HEK293 (cell line): Measurements from ENCODE around the gene SERPINB3.

Experiments
- IKZF3 ChIP-seq: fragments of 450-650 bp; IDR thresholded peaks from 2 replicates; pipeline ENCODE4 v1.5.0; 2018; ENCODE audit warnings: missing biosample characterization, mild to moderate bottlenecking, missing genetic modification characterization, moderate library complexity
- MZF1 ChIP-seq: fragments of 450-650 bp; formaldehyde crosslinking; IDR thresholded peaks from 2 replicates; pipeline ENCODE4 v1.5.1; 2017; ENCODE audit warnings: missing biosample characterization, missing genetic modification characterization, borderline replicate concordance
- YY1 ChIP-seq: fragments of 450-650 bp; formaldehyde crosslinking; IDR thresholded peaks from 2 replicates; pipeline ENCODE4 v1.5.1; 2018; ENCODE audit warnings: missing biosample characterization, missing genetic modification characterization
- ZNF146 ChIP-seq: fragments of 450-650 bp; formaldehyde crosslinking; IDR thresholded peaks from 2 replicates; pipeline ENCODE4 v1.5.1; 2016; ENCODE audit warnings: missing biosample characterization, missing genetic modification characterization
- ZNF23 ChIP-seq: fragments of 450-650 bp; formaldehyde crosslinking; IDR thresholded peaks from 2 replicates; pipeline ENCODE4 v1.5.1; 2016; ENCODE audit warnings: missing biosample characterization, missing genetic modification characterization, borderline replicate concordance
- ZNF362 ChIP-seq: fragments of 450-650 bp; formaldehyde crosslinking; IDR thresholded peaks from 2 replicates; pipeline ENCODE4 v1.5.1; 2016; ENCODE audit warnings: missing biosample characterization, missing genetic modification characterization
- ZNF394 ChIP-seq: fragments of 450-650 bp; formaldehyde crosslinking; IDR thresholded peaks from 2 replicates; pipeline ENCODE4 v1.5.1; 2016; ENCODE audit warnings: missing biosample characterization, missing genetic modification characterization, mild to moderate bottlenecking, moderate library complexity, borderline replicate concordance
- ZNF560 ChIP-seq: fragments of 450-650 bp; formaldehyde crosslinking; IDR thresholded peaks from 2 replicates; pipeline ENCODE4 v1.5.1; 2017; ENCODE audit warnings: missing biosample characterization, missing genetic modification characterization, borderline replicate concordance
- ZNF561 ChIP-seq: fragments of 450-650 bp; IDR thresholded peaks from 2 replicates; pipeline ENCODE4 v1.5.1; 2018; ENCODE audit warnings: missing biosample characterization, missing genetic modification characterization, borderline replicate concordance
- ZNF580 ChIP-seq: fragments of 450-650 bp; formaldehyde crosslinking; IDR thresholded peaks from 2 replicates; pipeline ENCODE4 v1.5.1; 2016; ENCODE audit warnings: missing biosample characterization, missing genetic modification characterization
- ZNF704 ChIP-seq: fragments of 450-650 bp; formaldehyde crosslinking; IDR thresholded peaks from 2 replicates; pipeline ENCODE4 v1.5.1; 2016; ENCODE audit warnings: missing biosample characterization, missing genetic modification characterization
- ZNF776 ChIP-seq: fragments of 450-650 bp; formaldehyde crosslinking; IDR thresholded peaks from 2 replicates; pipeline ENCODE4 v1.5.0; 2017; ENCODE audit warnings: missing biosample characterization, missing genetic modification characterization, borderline replicate concordance
- TF ChIP-seq, protein P1 (sequence below): fragments of 450-650 bp; formaldehyde crosslinking; IDR thresholded peaks from 2 replicates; pipeline ENCODE4 v1.5.1; 2016; ENCODE audit warnings: missing biosample characterization, missing genetic modification characterization
- TF ChIP-seq, protein P2 (sequence below): fragments of 450-650 bp; formaldehyde crosslinking; IDR thresholded peaks from 2 replicates; pipeline ENCODE4 v1.5.1; 2016; ENCODE audit warnings: missing biosample characterization, missing genetic modification characterization

DNA sequence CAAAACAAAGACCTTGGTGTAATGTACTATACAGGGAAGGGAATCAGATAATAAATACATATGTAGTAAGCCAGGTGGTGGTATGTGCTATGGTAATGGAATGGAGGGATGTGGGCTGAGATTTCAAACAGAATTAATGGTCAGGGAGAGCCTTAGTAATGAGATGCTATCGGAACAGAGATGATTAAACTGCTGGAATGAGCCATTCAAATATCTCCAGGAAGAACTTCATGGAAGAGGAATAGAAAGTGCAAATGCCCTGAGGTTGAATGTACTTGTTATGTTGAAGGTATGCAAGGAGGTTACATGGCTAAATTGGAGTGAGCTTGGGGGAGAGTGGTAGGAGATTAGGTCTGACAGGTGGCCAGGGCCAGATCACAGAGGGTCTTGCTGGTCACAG is 46.1 kb upstream of the SERPINB3 start:
- TF ChIP-seq ZNF561 (tag by site-specific recombination) (no peak), ZNF560 (tag by site-specific recombination) (no peak), YY1 (tag by site-specific recombination) (no peak), ZNF146 (tag by site-specific recombination) (no peak), ZNF776 (tag by site-specific recombination) (no peak), ZNF704 (no peak), ZNF394 (tag by site-specific recombination) (no peak), ZNF23 (no peak), IKZF3 (no peak), MZF1 (tag by site-specific recombination) (no peak), ZNF362 (tag by site-specific recombination) (no peak), ZNF580 (tag by site-specific recombination) (no peak)
- TF ChIP-seq, protein P1, sequence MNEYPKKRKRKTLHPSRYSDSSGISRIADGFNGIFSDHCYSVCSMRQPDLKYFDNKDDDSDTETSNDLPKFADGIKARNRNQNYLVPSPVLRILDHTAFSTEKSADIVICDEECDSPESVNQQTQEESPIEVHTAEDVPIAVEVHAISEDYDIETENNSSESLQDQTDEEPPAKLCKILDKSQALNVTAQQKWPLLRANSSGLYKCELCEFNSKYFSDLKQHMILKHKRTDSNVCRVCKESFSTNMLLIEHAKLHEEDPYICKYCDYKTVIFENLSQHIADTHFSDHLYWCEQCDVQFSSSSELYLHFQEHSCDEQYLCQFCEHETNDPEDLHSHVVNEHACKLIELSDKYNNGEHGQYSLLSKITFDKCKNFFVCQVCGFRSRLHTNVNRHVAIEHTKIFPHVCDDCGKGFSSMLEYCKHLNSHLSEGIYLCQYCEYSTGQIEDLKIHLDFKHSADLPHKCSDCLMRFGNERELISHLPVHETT (tag by site-specific recombination): no peak
- TF ChIP-seq, protein P2, sequence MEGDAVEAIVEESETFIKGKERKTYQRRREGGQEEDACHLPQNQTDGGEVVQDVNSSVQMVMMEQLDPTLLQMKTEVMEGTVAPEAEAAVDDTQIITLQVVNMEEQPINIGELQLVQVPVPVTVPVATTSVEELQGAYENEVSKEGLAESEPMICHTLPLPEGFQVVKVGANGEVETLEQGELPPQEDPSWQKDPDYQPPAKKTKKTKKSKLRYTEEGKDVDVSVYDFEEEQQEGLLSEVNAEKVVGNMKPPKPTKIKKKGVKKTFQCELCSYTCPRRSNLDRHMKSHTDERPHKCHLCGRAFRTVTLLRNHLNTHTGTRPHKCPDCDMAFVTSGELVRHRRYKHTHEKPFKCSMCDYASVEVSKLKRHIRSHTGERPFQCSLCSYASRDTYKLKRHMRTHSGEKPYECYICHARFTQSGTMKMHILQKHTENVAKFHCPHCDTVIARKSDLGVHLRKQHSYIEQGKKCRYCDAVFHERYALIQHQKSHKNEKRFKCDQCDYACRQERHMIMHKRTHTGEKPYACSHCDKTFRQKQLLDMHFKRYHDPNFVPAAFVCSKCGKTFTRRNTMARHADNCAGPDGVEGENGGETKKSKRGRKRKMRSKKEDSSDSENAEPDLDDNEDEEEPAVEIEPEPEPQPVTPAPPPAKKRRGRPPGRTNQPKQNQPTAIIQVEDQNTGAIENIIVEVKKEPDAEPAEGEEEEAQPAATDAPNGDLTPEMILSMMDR (tag by site-specific recombination): no peak
